Coronary artery (tissue), 2 donors: ENCODE measurements around the gene CTAGE9.
"Not testable (repeated sequence)": the region's sequence is repeated elsewhere in the genome, so short reads cannot be mapped to it uniquely, and the experiment has no call there.

Source experiments
- DNase-seq: peaks from one replicate; pipeline ENCODE4 v3.0.0-alpha.2; 2017; ENCODE audit warnings: low spot score
- H3K27ac ChIP-seq, 2 donors: fragments of 200-600 bp; sonication (generic); one replicate each; pipeline ENCODE4 v1.5.1; 2016 to 2019
- H3K4me3 ChIP-seq: fragments of 200-600 bp; sonication (generic); 2 replicates; pipeline ENCODE4 v1.5.1; 2016; ENCODE audit warnings: mild to moderate bottlenecking, moderate library complexity
- TF ChIP-seq, protein P1 (sequence below): fragments of 200-600 bp; sonication (generic); IDR thresholded peaks from one replicate; pipeline ENCODE4 v1.5.1; 2019; ENCODE audit warnings: antibody characterized with exemption

The CTAGE9 gene

DNA sequence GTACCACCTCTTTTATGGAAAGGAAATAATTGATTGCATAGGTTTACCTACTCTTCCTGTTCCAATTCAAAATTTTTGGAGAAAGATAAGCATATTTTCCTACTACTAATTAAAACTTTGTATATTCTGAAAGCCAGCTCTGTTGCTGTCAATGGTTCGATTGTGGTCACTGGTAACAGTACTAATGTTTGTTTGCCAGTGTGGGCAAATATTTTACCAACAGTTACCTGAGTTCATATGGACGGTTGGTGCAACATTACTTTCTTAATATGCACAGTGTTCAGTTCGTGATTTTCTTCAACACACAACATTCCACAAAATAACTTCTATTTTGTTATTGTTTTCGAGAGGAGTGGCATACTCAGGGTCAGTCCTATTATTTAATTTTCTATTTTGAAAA, 17.1 kb upstream of the CTAGE9 start:
- Histone ChIP-seq H3K27ac (no peak overlapping the region), H3K4me3 (no peak overlapping the region)
- DNase-seq = no peak
- TF ChIP-seq, protein P1, sequence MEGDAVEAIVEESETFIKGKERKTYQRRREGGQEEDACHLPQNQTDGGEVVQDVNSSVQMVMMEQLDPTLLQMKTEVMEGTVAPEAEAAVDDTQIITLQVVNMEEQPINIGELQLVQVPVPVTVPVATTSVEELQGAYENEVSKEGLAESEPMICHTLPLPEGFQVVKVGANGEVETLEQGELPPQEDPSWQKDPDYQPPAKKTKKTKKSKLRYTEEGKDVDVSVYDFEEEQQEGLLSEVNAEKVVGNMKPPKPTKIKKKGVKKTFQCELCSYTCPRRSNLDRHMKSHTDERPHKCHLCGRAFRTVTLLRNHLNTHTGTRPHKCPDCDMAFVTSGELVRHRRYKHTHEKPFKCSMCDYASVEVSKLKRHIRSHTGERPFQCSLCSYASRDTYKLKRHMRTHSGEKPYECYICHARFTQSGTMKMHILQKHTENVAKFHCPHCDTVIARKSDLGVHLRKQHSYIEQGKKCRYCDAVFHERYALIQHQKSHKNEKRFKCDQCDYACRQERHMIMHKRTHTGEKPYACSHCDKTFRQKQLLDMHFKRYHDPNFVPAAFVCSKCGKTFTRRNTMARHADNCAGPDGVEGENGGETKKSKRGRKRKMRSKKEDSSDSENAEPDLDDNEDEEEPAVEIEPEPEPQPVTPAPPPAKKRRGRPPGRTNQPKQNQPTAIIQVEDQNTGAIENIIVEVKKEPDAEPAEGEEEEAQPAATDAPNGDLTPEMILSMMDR = no peak

DNA sequence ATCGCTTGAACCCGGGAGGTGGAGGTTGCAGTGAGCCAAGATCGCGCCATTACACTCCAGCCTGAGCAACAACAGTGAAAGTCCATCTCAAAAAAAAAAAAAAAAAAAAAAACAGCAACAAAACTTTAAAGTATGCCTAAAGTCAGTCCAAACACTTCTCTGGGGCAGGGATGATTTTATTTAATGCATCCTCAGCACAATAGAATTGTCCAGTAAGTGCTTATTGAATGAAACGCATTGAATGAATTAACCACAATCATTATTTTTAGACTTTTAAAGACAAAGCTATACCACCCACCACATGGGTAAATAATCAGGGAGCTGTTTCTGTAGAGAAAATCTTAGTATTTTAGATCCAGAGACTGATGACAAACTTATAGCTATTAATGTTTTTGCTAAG, 16.6 kb upstream of the CTAGE9 start:
- Histone ChIP-seq H3K4me3 (no peak overlapping the region), H3K27ac (no peak overlapping the region)
- TF ChIP-seq, protein P1 = no peak
- no peak for DNase-seq

DNA sequence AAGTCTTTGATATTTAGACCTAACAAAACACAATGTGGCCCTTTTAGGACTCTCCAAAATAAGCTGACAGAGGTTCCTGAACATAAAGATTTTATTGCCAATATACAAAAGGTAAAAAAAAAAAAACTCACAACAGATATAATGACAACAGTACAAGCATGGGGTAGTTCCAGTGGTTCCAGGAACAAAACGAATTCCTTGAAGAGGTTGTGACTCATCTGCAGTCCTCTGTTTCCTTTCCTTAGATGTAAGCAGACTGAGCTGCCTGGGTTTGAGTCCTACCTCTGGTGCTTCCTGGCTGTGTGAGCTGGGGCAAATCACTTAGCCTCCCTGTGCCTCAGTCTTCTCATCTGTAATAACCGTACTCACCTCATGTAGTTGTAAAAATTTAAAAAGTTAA, 13.3 kb upstream of the CTAGE9 start:
- H3K4me3 ChIP-seq = no peak overlapping the region
- TF ChIP-seq, protein P1 = no peak
- DNase-seq = no peak
- no peak overlapping the region for H3K27ac ChIP-seq

DNA sequence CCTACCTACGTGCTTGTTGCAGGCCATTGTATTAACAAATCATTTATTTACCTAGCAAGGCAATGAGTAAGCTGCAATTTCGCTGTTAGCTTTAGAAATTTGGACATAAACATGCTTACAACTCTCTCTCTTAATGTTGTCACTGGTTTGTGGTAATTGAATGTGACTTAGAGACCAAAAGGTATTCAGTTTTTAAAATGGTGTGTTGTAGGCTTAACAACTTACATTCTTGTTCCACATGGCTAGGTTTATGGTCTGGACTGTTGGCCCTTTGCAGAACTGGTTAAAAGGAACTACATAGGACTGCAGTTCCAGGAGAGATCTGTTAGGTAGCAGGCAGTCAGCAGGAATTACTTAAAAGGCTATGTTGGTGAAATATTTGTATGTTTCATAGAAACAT, 10.3 kb upstream of the CTAGE9 start:
- no peak overlapping the region for H3K27ac ChIP-seq
- TF ChIP-seq, protein P1 = no peak
- no peak for DNase-seq

DNA sequence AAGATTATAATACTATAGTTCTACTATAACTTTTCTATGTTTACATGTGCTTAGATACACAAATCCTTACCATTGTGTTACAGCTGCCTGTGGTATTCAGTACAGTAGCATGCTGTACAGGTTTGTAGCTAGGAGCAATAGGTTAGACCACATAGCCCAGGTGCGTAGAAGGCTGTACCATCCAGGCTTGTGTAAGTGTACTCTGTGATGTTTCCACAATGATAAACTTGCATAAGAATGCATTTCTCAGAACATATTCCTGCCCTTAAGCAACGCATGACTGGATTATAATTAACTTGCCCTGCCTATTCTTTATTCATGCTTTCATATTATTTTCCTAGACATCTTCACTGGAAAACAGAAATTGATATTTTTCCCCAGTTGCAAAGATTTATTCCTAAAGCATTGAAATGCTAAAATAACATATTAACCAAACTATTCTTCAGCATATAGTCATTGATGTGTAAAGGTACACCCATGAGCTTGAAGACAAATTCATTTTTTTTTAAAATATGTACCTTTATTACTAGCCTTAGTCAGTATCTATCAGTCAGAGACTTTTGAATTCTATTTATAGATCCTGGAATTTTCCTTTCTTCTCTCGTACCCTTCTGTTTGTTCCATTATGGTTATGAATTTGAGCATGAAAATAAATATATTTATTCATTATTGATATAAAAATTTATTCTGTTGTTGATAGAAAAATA, 7.2 kb upstream of the CTAGE9 start:
- DNase-seq = no peak
- H3K4me3 ChIP-seq = no peak overlapping the region
- TF ChIP-seq, protein P1 = no peak
- no peak overlapping the region for H3K27ac ChIP-seq

More for the DNA sequence above, 10.3 kb upstream of the CTAGE9 start:
- no peak overlapping the region for H3K4me3 ChIP-seq

DNA sequence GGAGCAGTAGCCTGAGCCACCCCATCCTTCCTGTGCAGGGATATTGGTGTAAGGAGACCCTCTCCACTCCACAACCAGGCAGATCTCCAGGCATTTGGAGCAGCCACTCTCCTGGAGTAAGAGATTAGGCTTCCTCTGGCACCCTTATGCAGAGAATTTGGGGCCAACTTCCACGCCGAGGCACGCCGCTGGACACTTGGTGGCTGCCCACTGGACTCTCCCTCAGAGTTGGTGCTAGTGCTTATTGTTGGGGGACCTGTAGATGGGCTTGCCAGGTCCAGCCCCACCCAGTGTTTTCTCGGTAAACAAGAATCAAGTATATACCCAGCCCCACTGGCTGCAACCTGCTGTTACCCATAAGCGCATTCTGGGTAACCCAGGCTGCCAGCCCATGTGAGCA, 4.8 kb upstream of the CTAGE9 start:
- not testable (repeated sequence) for H3K4me3 ChIP-seq, H3K27ac ChIP-seq, DNase-seq

DNA sequence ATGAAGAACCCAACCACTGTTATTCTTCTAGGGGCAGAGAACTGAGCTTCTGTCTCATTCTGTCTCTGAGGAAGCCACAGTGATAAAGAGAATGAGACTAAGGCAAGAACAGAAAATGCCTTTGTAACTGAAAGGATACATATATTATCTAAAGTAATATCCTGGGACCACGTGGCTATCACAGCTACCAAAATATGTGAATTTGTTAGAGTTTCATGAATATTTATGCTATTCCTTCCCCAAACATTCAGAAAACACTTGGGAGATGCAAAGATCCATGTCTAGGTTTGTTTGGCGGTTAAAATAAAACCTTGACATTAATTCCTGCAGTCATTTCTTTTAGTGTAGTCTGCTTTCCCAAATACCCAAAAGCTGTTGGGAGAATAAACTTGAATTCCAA, 6.9 kb downstream of the CTAGE9 start:
- DNase-seq, H3K4me3 ChIP-seq, H3K27ac ChIP-seq: not testable (repeated sequence)

DNA sequence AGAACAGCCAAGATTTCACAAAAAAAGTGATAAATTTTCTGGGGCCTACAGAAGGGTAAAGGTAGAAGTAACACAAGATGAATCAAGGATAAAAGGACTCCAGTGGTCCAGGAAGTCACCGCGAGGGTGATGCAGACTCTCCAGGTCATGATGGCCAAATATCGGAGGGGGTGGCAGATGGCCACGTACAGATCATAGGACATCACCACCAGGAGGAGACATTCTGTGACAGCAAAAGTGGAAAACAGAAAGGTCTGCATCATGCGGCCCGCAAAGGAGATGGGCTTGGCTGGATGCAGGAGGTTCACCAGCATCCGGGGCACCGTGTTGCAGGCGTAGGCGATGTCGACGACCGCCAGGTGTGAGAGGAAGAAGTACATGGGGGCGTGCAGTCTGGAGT, 10.0 kb downstream of the CTAGE9 start:
- not testable (repeated sequence) for H3K27ac ChIP-seq, DNase-seq, H3K4me3 ChIP-seq

DNA sequence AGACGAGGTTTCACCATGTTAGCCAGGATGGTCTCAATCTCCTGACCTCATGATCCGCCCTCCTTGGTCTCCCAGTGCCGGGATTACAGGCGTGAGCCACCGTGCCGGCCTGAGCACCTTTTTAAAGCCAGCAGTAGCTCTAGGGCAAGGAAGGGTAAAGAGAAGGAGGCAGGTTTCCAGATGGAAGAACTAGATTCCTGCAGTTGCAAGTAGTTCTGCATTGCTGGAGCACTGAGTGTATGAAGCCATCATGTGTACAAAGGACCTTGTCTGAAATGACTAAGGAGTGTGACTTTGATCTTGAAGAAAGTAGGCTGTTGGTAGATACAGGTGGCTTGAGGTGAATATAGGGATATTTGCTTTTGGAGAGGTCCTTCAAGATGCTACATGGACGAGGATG, 13.9 kb downstream of the CTAGE9 start:
- TF ChIP-seq, protein P1 = no peak
- no peak overlapping the region for H3K27ac ChIP-seq
- H3K4me3 ChIP-seq = no peak overlapping the region
- no peak for DNase-seq
